ENCODE measurements around the gene OTOF. TPM values are rescaled to one million over a fixed set of nuclear protein-coding genes. Genes with fewer than 3 reads are reported as not detected.

Gene OTOF
- total RNA-seq, 1 donor from 2014 or later = 0.47 TPM

DNA sequence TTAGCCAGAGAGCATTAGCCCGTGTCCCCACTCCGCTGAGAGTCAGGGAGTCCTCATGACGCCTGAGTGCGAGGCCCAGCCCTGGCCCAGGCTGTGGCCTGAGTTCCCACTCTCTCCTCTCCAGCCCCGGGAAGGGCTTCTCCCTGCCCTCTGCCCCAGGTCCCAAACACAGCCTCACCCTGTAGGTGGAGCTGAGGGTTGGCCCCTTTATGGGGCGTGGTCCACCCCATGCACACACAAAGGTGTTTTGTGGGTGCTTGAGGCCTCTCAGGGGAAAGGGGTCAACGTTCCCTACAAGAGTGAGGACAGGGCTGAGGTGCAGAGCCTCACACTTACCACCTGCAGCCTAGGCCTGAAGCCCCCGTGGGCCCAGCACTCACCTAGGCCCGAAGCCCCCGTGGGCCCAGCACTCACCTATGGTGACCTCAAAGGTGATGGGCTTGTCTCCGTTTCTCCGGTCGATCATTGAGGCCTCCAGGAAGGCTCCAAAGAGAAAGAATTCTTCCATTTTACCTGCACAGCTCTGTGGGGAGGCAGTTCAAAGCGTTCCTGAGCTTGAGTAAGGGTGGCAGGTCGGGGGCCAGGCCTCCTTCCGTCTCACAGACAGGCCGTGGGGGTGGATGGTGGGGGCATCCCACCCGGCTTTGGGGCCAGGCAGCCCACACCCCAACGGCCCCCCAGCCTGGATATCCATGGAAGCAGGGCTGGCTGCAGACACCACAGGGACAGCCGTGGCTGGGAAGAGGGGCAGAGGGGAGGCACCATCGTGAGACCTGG is 2.1 kb upstream of the OTOF start:
- no peak for DNase-seq
- Mint-ChIP-seq H3K9me3 (ENCODE audit: unreplicated experiment) (no peaks in the 10 kb centered on the region), H3K4me3 (ENCODE audit: unreplicated experiment) (no peak overlapping the region), H3K4me1 (ENCODE audit: low read depth, unreplicated experiment) (peaks cover 3% of the 10 kb centered on the region), H3K27me3 (ENCODE audit: unreplicated experiment) (peaks cover 6% of the 10 kb centered on the region), H3K27ac (ENCODE audit: unreplicated experiment) (no peak overlapping the region), H3K36me3 (ENCODE audit: unreplicated experiment) (no peaks in the 10 kb centered on the region)
- TF ChIP-seq, protein P1, sequence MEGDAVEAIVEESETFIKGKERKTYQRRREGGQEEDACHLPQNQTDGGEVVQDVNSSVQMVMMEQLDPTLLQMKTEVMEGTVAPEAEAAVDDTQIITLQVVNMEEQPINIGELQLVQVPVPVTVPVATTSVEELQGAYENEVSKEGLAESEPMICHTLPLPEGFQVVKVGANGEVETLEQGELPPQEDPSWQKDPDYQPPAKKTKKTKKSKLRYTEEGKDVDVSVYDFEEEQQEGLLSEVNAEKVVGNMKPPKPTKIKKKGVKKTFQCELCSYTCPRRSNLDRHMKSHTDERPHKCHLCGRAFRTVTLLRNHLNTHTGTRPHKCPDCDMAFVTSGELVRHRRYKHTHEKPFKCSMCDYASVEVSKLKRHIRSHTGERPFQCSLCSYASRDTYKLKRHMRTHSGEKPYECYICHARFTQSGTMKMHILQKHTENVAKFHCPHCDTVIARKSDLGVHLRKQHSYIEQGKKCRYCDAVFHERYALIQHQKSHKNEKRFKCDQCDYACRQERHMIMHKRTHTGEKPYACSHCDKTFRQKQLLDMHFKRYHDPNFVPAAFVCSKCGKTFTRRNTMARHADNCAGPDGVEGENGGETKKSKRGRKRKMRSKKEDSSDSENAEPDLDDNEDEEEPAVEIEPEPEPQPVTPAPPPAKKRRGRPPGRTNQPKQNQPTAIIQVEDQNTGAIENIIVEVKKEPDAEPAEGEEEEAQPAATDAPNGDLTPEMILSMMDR (IDR thresholded peaks at IDR 0.05; ENCODE audit: partially characterized antibody, unreplicated experiment) = no peak

- no peak overlapping the region for H3K27ac Mint-ChIP-seq (ENCODE audit: unreplicated experiment)
- TF ChIP-seq, protein P1 (IDR thresholded peaks at IDR 0.05; ENCODE audit: partially characterized antibody, unreplicated experiment) = no peak
- H3K27me3 Mint-ChIP-seq (ENCODE audit: unreplicated experiment) = peaks cover 6% of the 10 kb centered on the region
- H3K4me1 Mint-ChIP-seq (ENCODE audit: low read depth, unreplicated experiment) = peaks cover 3% of the 10 kb centered on the region
- no peaks in the 10 kb centered on the region for H3K9me3 Mint-ChIP-seq (ENCODE audit: unreplicated experiment)
- H3K4me3 Mint-ChIP-seq (ENCODE audit: unreplicated experiment) = no peak overlapping the region
- DNase-seq = no peak
- no peaks in the 10 kb centered on the region for H3K36me3 Mint-ChIP-seq (ENCODE audit: unreplicated experiment)
Measured at GRCh38 chr2:26479131-26479788, 1.3 kb upstream of the OTOF start.

DNA sequence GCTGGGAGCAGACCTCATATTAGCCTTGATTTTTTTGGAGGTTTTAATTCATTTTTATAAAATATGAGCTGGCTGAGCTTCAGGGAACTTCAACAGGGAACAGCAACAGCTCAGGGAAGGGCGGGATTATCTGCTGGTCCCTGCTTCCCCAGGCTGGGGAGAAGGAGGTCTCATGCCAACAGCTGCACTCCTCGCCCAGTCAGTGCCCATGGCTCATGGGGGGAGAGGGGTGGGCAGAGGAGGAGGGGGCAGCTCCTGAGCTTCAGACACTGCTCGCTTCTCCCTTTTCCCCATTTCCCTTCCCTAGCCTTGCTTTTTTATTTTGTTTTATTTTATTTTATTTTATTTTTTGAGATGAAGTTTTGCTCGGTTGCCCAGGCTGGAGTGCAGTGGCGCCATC is 442 bp upstream of the OTOF start:
- no peak for DNase-seq
- Mint-ChIP-seq H3K27me3 (ENCODE audit: unreplicated experiment) (peaks cover 6% of the 10 kb centered on the region), H3K36me3 (ENCODE audit: unreplicated experiment) (no peaks in the 10 kb centered on the region), H3K9me3 (ENCODE audit: unreplicated experiment) (no peaks in the 10 kb centered on the region), H3K27ac (ENCODE audit: unreplicated experiment) (no peak overlapping the region), H3K4me1 (ENCODE audit: low read depth, unreplicated experiment) (peaks cover 3% of the 10 kb centered on the region), H3K4me3 (ENCODE audit: unreplicated experiment) (no peak overlapping the region)
- TF ChIP-seq, protein P1 (IDR thresholded peaks at IDR 0.05; ENCODE audit: partially characterized antibody, unreplicated experiment) = no peak

DNA sequence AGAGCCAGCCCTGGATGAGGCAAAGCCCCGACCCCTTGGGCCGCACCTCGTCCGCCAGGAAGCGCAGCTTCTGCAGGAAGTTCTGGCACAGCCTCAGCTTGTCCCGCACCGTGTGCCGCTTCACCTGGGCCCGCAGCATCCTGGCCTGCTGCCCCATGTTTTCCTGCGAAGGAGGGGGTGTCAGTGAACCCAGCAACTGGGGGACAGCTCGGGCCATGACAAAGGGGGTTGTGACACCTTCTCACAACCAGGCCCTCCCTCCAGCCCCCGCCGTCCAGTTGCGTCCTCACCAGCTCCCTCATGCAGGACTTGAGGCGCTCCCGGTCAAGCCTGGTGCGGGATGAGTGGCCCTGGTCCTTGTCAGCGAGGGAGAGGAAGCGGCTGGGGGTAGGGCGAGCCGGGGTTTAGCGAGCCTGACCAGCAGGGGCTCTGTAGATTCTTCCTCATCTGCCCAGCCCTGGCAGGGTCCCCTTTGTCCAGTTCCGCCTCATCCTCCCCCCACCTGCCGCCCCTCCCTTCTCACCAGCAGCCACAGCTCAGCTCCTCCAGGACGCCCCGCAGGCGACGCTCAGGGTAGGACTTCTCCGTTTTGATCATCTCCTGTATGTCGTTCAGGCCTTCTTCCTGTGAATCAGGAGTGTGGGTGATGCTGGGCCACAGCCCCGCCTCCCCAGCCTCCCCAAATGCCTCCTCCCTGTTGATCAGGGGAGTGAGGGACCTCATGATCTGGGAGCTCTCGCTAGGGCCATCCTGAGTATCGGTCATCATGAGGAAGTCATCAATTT is 606 bp downstream of the OTOF start:
- Mint-ChIP-seq H3K27ac (ENCODE audit: unreplicated experiment) (no peak overlapping the region), H3K4me3 (ENCODE audit: unreplicated experiment) (no peak overlapping the region), H3K9me3 (ENCODE audit: unreplicated experiment) (no peaks in the 10 kb centered on the region), H3K4me1 (ENCODE audit: low read depth, unreplicated experiment) (peaks cover 3% of the 10 kb centered on the region), H3K36me3 (ENCODE audit: unreplicated experiment) (no peaks in the 10 kb centered on the region), H3K27me3 (ENCODE audit: unreplicated experiment) (peaks cover 2% of the 10 kb centered on the region)
- no peak for DNase-seq
- TF ChIP-seq, protein P1 (IDR thresholded peaks at IDR 0.05; ENCODE audit: partially characterized antibody, unreplicated experiment) = no peak

Data from glutamatergic neuron (in vitro differentiated cells).